Cardiac fibroblast (primary cell): Measurements from ENCODE around the gene FBXO17.
"Not testable (repeated sequence)": the region's sequence is repeated elsewhere in the genome, so short reads cannot be mapped to it uniquely, and the experiment has no call there.

Source experiments
- DNase-seq, 2 donors: peaks; one replicate each; pipeline versions ENCODE4 v3.0.0 to v3.0.0-alpha.2; 2010; ENCODE audit warnings: low read depth in 2 of 2
- H3K4me3 ChIP-seq, 2 donors: replicated peaks in 1 of 2; 1 replicate in 1 of 2; 2 replicates in 1 of 2; pipeline ENCODE4 v1.5.1; 2011; ENCODE audit warnings: low read depth in 2 of 2, low read length in 2 of 2, mild to moderate bottlenecking in 2 of 2, moderate library complexity in 1 of 2
- CTCF ChIP-seq: IDR thresholded peaks from one replicate; pipeline ENCODE4 v1.5.1; 2011; ENCODE audit warnings: low read depth, mild to moderate bottlenecking, low read length, inconsistent platforms

FBXO17 gene

GRCh38 chr19:38993271-38993670 lies 17.7 kb upstream of the FBXO17 start:
- peak; percentile 65 to 69 for DNase-seq
- TF ChIP-seq CTCF, result no peak
- no peak overlapping the region for H3K4me3 ChIP-seq

- DNase-seq, result peak; percentile 25 to 27
- no peak for TF ChIP-seq CTCF
- H3K4me3 ChIP-seq, result no peak overlapping the region
Measured at GRCh38 chr19:38990949-38991697, 15.6 kb upstream of the FBXO17 start.

- not testable (repeated sequence) for H3K4me3 ChIP-seq, DNase-seq
Measured at GRCh38 chr19:38989614-38990013, 14.1 kb upstream of the FBXO17 start.

- peak in 1 of 2 donors; percentile 10 for DNase-seq
- TF ChIP-seq CTCF, result no peak
- no peak overlapping the region for H3K4me3 ChIP-seq
Measured at GRCh38 chr19:38989066-38989605, 13.6 kb upstream of the FBXO17 start.

GRCh38 chr19:38988627-38989026 lies 13.1 kb upstream of the FBXO17 start:
- not testable (repeated sequence) for DNase-seq, H3K4me3 ChIP-seq

GRCh38 chr19:38987745-38988144 lies 12.2 kb upstream of the FBXO17 start:
- not testable (repeated sequence) for DNase-seq, H3K4me3 ChIP-seq

GRCh38 chr19:38985262-38985661 lies 9.7 kb upstream of the FBXO17 start:
- TF ChIP-seq CTCF, result no peak
- H3K4me3 ChIP-seq, result no peak overlapping the region
- no peak for DNase-seq

- no peak overlapping the region for H3K4me3 ChIP-seq
- DNase-seq, result no peak
- no peak for TF ChIP-seq CTCF
Measured at GRCh38 chr19:38980583-38981374, 5.2 kb upstream of the FBXO17 start.
